ENCODE results near the gene UQCC5.
A peak's percentile ranks its signal among the peaks of the same experiment; 100 is the strongest.

Gene UQCC5

DNA sequence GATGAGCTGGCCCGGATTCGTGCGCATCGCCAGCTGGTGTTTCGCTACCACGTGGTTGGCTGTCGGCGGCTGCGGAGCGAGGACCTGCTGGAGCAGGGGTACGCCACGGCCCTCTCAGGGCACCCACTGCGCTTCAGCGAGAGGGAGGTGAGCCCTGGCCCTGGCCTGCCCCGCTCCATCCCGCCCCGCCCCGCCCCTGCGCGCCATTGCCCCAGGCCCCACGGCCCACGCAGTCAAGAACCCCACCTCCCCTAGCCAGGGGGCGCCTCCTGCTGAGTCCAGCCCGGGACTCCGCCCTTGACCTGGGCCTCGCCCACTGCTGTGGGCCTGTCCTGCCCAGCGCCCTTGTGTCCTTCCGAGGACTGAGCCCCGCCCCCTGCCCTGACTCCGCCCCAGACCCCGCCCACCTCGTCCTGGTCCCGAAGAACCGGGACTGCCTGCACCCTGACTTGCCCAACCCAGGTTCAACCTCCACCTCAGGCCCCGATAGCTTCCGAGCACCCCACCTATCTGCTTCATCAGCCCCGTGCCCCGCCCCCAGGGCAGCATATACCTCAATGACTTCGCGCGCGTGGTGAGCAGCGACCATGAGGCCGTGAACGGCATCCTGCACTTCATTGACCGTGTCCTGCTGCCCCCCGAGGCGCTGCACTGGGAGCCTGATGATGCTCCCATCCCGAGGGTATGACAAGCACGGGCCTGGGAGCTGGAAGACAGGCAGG is 17.5 kb upstream of the UQCC5 start:
- ATAC-seq (ENCODE audit: low read depth) (peak; percentile 56), DNase-seq (ENCODE audit: low spot score) (no peak)
- TF ChIP-seq, protein P1, sequence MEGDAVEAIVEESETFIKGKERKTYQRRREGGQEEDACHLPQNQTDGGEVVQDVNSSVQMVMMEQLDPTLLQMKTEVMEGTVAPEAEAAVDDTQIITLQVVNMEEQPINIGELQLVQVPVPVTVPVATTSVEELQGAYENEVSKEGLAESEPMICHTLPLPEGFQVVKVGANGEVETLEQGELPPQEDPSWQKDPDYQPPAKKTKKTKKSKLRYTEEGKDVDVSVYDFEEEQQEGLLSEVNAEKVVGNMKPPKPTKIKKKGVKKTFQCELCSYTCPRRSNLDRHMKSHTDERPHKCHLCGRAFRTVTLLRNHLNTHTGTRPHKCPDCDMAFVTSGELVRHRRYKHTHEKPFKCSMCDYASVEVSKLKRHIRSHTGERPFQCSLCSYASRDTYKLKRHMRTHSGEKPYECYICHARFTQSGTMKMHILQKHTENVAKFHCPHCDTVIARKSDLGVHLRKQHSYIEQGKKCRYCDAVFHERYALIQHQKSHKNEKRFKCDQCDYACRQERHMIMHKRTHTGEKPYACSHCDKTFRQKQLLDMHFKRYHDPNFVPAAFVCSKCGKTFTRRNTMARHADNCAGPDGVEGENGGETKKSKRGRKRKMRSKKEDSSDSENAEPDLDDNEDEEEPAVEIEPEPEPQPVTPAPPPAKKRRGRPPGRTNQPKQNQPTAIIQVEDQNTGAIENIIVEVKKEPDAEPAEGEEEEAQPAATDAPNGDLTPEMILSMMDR (IDR thresholded peaks at IDR 0.05; ENCODE audit: poor library complexity, severe bottlenecking): no peak
- no peaks in the 10 kb centered on the region for H3K9me3 ChIP-seq (ENCODE audit: severe bottlenecking)
- H3K36me3 ChIP-seq (ENCODE audit: low read depth): peaks cover 8% of the 10 kb centered on the region
- H3K27ac ChIP-seq (ENCODE audit: poor library complexity, severe bottlenecking): no peak overlapping the region
- H3K27me3 ChIP-seq (ENCODE audit: insufficient read depth, poor library complexity, severe bottlenecking): no peaks in the 10 kb centered on the region
- no peaks in the 10 kb centered on the region for H3K4me1 ChIP-seq (ENCODE audit: insufficient read depth, poor library complexity, severe bottlenecking)
- no peak overlapping the region for H3K4me3 ChIP-seq (ENCODE audit: severe bottlenecking)

DNA sequence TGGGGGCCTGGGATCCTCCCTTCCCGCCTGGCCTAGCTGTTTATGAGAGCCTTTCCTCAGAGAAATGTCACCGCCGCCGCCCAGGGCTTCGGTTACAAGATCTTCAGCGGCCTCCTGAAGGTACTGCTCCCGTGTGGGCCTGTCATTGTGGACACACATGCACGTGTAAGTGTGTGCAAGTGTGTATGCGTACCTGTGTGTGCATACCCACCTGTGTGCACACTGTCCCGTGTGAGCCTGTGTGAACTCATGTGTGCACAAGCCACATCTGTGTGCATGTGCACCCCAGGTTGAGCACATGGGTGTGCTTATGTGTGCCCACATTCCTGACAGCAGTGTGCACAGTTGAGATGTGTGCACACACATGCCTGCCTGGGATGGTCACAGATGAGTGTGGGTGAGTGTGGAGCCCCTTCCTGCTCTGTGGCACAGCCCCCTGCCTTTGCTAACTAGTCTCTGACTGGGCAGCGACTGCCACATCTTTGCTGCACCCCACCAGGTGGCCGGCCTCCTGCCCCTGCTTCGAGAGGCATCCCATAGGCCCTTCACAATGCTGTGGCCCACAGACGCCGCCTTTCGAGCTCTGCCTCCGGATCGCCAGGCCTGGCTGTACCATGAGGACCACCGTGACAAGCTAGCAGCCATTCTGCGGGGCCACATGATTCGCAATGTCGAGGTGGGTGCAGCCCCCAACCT is 16.8 kb upstream of the UQCC5 start:
- Histone ChIP-seq H3K27me3 (ENCODE audit: insufficient read depth, poor library complexity, severe bottlenecking) (no peaks in the 10 kb centered on the region), H3K36me3 (ENCODE audit: low read depth) (peaks cover 15% of the 10 kb centered on the region), H3K4me1 (ENCODE audit: insufficient read depth, poor library complexity, severe bottlenecking) (no peaks in the 10 kb centered on the region), H3K9me3 (ENCODE audit: severe bottlenecking) (no peaks in the 10 kb centered on the region), H3K4me3 (ENCODE audit: severe bottlenecking) (no peak overlapping the region), H3K27ac (ENCODE audit: poor library complexity, severe bottlenecking) (no peak overlapping the region)
- no peak for ATAC-seq (ENCODE audit: low read depth)
- DNase-seq (ENCODE audit: low spot score): no peak
- TF ChIP-seq, protein P1 (IDR thresholded peaks at IDR 0.05; ENCODE audit: poor library complexity, severe bottlenecking): no peak

DNA sequence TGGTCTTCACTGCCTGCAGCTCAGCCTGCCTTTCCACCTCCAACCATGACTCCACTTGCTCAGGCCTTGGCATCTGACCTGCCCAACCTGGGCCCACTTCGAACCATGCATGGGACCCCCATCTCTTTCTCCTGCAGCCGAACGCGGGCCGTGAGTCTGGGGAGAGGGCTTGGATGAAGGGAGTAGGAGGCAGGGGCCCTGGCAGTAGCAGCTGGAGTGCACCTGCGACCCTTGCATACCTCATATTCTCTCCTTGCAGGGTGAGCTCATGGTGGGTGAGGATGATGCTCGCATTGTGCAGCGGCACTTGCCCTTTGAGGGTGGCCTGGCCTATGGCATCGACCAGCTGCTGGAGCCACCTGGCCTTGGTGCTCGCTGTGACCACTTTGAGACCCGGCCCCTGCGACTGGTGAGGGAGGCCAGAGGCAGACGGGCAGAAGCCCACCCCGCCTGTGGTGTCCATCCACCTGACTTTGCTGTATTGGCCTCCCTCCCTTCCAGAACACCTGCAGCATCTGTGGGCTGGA is 16.2 kb upstream of the UQCC5 start:
- peaks cover 16% of the 10 kb centered on the region for H3K36me3 ChIP-seq (ENCODE audit: low read depth)
- H3K4me1 ChIP-seq (ENCODE audit: insufficient read depth, poor library complexity, severe bottlenecking): no peaks in the 10 kb centered on the region
- TF ChIP-seq, protein P1 (IDR thresholded peaks at IDR 0.05; ENCODE audit: poor library complexity, severe bottlenecking): no peak
- no peaks in the 10 kb centered on the region for H3K9me3 ChIP-seq (ENCODE audit: severe bottlenecking)
- ATAC-seq (ENCODE audit: low read depth) (no peak), DNase-seq (ENCODE audit: low spot score) (no peak)
- no peak overlapping the region for H3K4me3 ChIP-seq (ENCODE audit: severe bottlenecking)
- H3K27ac ChIP-seq (ENCODE audit: poor library complexity, severe bottlenecking): no peak overlapping the region
- no peaks in the 10 kb centered on the region for H3K27me3 ChIP-seq (ENCODE audit: insufficient read depth, poor library complexity, severe bottlenecking)

DNA sequence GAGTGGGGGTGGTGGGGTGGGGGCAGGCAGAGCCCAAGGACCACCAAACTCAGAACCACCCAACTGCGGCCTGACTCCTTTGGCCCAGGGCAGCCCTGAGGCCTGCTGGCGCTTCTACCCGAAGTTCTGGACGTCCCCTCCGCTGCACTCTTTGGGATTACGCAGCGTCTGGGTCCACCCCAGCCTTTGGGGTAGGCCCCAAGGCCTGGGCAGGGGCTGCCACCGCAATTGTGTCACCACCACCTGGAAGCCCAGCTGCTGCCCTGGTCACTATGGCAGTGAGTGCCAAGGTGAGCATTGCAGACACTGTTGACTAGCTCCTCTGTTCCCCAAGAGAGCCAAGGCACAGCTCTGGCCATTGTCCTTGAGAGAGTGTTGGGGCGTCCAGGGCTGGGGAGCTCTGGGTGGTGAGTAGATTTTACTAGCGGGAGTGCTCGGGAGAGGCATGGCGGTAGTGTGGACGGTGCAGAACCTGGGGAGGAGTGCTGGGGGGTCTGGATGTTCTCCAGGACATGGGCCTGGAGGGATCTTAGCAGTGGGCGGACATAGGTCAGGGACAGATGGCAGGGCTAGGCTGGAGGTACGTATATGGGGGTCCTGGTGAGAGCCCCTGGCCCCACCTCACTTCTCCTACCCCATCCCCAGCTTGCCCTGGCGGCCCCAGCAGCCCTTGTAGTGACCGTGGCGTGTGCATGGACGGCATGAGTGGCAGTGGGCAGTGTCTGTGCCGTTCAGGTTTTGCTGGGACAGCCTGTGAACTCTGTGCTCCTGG is 15.5 kb upstream of the UQCC5 start:
- TF ChIP-seq, protein P1 (IDR thresholded peaks at IDR 0.05; ENCODE audit: poor library complexity, severe bottlenecking): no peak
- DNase-seq (ENCODE audit: low spot score): no peak
- Histone ChIP-seq H3K27me3 (ENCODE audit: insufficient read depth, poor library complexity, severe bottlenecking) (no peaks in the 10 kb centered on the region), H3K4me1 (ENCODE audit: insufficient read depth, poor library complexity, severe bottlenecking) (peaks cover 7% of the 10 kb centered on the region), H3K36me3 (ENCODE audit: low read depth) (peaks cover 19% of the 10 kb centered on the region), H3K27ac (ENCODE audit: poor library complexity, severe bottlenecking) (no peak overlapping the region), H3K9me3 (ENCODE audit: severe bottlenecking) (no peaks in the 10 kb centered on the region), H3K4me3 (ENCODE audit: severe bottlenecking) (no peak overlapping the region)
- ATAC-seq (ENCODE audit: low read depth): no peak

Data from RWPE2 (cell line).